Activated T-helper 1 cell treated with anti-CD3 and anti-CD28 coated beads, Interleukin-2, amount 50 U/mL, for 16 hours (primary cell): ENCODE data around the gene MEPCE.

Experiments used
- DNase-seq, 2 donors: peaks; one replicate each; pipeline ENCODE4 v3.0.0-alpha.2; 2020; ENCODE audit warnings: low read depth in 1 of 2, low spot score in 1 of 2

The MEPCE gene

DNA sequence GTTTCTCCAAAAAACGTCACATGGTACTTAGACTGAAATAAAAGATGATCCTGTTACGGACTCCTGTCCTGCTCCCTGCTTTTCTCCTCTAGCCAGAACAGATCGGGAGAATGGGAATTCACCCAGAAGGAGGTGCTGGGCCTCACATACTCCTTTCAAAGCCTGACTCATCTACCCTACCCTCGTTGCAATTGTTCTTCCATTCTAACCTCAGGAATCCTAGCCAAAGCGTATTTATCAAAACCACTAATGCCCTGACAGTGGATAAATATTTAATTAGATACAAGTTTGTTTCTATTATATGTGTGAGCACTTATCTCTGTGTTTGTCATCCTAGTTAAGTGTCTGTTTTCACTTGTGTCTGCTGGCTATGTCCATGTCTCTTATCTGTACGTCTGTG is 22.9 kb upstream of the MEPCE start:
- no peak for DNase-seq

DNA sequence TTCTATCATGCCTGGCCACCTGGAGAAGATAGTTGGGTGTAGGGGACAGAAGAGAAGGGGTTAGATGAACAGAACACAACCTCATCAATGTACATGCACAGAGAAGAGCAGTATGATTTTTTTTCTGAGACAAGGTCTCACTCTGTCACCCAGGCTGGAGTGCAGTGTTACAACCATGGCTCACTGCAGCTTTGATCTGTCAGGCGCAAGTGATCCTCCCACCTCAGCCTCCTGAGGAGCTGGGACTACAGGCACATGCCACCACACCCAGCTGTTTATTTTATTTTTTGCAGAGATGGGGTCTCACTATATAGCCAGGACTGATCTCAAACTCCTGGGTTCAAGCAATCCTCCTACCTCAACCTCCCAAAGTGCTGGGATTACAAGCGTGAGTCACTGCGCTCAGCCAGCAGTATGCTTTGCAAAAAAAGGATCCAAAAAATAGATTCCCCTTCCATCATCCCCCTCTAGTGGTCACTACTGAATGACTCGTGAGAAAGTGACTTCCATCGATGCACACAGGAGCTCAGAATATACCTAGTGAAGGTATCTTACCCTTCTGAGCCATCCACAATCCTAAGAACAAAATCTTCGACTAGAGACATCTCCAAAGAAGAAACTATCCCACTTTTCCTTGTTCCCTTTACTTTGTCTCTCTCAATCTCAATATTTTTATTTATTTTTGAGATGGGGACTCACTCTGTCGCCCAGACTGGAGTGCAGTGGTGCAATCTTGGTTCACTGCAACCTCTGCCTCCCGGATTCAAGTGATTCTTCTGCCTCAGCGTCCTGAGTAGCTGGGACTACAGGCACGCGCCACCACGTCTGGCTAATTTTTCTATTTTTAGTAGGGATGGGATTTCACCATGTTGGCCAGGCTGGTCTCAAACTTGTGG is 22.1 kb upstream of the MEPCE start:
- no peak for DNase-seq

DNA sequence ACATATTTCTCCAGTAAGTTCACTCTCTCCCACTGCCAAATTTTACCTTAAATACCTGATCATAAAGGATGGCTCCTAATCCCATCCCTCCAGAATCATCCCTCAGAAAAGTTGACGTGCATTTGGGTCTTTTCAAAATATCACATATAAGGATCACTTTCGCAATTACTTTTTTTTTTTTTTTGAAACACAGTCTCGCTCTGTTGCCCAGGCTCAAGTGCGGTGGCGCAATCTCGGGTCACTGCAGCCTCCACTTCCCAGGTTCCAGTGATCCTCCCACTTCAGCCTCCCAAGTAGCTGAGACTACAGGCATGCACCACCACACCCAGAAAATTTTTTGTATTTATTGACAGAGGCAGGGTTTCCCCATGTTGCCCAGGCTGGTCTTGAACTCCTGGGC is 18.5 kb upstream of the MEPCE start:
- DNase-seq = no peak

DNA sequence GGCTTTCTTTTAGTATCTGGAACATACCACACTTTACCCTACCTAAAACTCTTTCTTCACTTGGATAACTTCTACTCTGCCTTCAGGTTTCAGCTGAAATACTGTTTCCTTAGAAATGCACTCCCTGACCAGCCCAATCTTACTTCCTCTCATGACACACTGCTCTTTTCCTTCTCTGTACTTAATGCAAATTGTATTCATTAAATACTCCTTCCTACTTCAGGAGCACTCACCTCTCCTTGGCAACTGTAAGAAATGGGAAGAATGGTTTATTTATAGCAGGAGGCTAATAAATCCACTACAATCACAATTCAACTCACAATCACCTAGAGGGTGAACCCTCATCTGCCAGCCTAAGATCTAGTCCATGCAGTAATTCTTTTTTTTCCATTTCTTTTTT is 16.3 kb upstream of the MEPCE start:
- DNase-seq = no peak

DNA sequence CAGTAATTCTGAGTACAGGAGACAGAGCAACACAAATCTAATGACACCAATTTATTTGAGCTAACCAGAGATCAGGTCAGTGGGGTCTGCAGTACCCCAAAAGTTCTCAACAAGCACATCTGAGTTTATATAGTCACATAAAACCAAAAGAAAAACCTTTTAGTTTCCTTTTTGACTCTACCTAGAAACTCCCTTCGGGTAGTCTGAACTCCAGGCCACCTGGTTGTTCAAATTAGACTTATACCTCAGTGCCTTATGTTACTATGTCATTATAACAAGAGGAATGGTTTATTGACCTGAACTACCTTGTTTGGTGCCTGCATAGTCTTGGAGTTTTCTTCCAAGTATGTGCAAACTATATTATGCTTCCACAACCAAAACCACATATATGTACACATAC is 15.7 kb upstream of the MEPCE start:
- DNase-seq = no peak

DNA sequence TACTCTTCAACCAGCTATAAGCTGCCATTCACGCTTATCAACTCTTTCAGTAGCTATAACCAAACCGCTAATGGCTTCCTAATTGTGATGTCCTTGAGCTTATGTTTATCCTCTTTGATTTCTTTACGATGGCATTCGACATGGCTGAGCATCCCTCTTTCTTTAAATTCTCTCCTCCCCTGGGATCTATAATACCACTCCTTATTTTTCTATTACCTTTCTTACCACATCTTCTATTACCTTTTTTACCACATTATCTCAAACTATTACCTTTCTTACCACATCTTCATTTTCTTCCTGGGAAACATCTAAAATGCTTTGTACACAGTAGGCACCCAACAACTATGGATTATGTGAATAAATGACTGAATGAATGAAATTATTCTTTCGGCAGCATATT is 14.2 kb upstream of the MEPCE start:
- DNase-seq = no peak

DNA sequence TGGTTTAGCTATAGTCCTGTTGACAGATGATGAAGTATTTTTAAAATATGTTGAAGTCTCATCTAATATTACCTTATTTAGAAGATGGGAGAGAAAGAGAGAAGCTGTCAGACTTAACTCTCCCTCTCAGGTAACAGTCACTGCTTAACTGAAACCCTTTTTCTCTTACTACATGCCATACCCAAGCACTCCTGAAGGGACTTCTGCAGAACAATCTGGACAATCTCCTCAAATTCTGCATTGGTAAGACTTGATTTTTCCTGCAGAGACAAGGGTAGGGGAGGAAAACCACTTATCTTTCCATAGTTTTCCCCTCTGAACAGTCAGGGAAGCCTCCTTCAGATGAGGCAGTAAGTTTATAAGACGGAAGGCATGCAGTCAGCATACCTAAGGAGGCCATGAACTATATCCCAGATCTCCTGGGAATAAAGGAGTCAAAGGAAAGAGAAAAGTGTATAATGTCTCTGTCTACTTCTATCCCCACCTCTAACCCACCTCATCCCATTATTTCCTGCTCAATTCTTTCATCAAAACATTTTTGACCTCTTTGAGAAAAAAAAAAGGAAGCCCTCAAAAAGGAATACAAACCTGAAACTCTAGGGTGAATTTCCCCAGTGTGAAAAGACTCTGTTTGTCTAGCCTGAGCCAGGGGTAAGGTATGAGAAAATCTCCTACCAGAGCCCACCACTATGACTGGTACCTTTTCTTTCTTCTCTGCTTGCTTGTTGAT is 10.5 kb upstream of the MEPCE start:
- DNase-seq = no peak

DNA sequence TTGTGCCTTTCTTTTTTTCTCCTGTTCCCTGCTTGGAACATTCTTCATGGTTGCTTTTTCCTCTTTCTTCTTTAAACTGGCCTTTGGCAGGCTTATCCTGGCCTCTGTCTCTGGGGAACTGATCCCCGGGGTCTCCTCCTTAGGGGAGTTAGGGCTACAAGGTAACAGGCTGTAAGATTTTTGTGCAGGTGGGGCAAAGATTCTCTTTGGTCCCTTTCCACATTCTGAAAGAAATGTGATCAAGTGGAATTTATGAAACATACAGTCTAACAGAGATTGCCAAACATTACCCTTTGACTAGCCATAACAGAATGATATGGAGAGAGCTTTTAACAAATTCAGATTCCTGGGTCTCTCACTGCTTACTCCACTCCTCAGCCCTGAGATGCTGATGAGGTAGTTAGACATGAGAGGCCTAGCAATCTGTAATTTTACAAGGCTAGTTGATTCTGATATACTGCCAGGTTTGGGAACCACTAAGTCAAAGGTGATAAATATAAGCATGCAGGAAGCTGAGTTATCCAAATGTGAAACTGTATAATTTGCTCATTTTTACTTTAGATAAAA is 9.9 kb upstream of the MEPCE start:
- DNase-seq = no peak

DNA sequence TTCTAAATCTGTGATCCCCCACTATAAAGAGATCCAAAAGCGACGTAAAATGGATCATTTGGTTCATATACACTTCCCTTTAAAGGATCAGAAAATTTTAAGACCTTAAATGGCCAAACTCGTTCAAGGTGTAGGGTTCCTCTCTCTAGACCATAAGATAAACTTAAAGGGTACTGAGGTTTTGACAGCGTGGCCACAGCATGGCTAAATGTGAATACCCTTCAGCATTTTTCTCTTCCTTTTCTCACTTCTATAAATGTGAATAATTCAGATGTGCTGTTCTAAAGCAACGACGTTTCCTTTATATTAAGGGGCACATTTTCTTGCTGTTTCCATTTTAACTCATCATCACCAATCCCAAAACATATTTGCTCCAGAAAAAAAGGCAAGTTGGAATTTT is 6.3 kb upstream of the MEPCE start:
- no peak for DNase-seq

DNA sequence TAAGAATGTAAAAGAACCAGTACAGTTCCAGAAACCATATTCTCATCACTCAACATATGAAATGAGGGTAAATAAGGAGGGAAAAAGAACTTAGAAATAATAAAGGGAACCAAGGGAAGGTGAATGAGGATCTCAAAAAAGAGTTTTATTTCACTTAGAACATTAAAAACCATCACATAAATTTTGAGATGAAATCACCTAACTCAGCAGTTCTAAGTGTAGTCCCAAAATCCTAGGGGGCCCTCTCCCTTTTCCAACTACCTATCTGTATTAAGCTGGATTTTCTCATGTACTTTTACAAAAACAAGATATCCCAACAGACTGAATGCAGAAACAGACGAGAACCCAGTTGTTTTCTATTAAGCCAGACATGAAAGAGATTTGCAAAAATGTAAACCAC is 4.3 kb upstream of the MEPCE start:
- DNase-seq = no peak

DNA sequence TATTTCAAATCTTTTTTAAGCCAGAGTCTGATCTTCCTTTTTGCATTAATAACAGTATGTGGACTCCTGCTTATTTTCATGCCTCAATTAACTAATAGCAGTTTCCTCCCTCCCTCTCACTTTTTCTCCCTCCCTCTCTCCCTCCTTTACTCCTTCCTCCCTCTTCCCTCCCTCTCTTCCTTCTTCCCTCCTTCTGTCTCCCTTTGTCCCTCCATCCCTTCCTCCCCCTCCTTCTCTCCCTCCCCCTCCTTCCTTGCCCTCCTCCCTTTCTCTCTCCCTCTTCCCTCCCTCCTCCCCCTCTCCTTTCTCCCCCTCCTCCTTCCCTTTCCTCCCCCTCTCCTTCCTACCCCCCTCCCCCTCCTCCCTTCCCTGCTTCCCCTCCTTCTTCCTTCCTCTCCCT is 3.1 kb upstream of the MEPCE start:
- DNase-seq = no peak

DNA sequence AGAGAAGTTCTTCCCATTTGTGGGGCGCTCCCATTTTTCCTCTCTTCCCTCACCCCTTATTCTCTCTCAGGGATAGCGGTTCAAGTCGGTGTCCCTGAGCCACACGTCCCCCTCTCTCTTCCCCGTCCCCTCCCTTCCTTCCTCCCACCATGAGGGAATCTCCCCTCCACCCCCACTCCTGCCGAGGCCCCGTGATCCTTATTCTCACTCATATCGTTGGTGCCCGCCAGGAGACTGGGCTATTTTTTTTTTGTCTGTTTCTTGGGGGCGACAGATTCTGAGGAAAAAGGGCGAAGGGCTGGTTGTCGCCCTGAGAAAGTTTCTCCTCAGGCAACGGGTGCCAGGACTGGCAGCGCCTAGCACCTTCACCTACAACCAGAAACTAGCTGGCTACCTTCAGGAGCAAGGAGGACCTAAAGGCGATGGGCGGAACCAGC is 1.9 kb upstream of the MEPCE start:
- no peak for DNase-seq

DNA sequence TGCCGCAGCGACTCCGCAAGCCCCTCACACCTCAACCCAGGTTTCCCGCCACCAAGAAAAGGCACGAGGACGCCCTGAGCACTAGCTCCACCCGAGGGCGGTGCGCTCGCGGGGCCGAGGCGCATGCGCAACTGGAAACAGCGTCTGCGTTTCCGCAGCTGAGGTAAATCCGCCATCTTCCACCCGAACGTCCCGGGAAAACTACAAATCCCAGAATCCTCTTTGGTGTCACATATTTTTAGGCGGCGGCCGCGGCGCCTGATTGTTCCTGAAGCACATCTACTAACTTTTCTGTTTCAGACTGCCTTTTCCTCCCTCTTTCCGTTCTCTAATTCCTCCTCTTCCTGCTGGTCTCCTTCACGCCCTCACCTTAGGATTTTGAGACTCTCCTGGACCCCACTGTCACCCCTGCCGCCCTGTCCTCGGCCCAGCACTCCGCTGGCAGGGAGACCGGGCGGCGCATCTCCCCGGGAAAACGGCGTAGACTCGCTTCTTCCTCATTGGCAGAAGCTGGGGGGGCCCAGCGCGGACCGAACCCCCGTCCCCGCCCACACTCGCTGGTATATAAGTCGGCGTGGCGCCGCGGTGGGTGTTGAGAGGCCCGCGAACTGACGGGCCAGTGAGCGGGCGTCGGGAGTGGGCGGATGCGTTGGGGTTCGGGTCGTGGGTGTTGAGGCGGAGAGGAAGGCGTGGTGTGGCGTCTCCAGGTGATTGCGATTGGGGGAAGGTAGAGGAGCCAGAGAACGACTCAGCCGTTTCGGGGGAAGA is 1.2 kb upstream of the MEPCE start, which contains the start of gene ZCWPW1:
Gene ZCWPW1, minus strand, starts transcription at position 505 of the 768 bp plus-strand sequence. CDS start 8,054 bp downstream, outside the sequence.
- peak; percentile 90 to 94 for DNase-seq

DNA sequence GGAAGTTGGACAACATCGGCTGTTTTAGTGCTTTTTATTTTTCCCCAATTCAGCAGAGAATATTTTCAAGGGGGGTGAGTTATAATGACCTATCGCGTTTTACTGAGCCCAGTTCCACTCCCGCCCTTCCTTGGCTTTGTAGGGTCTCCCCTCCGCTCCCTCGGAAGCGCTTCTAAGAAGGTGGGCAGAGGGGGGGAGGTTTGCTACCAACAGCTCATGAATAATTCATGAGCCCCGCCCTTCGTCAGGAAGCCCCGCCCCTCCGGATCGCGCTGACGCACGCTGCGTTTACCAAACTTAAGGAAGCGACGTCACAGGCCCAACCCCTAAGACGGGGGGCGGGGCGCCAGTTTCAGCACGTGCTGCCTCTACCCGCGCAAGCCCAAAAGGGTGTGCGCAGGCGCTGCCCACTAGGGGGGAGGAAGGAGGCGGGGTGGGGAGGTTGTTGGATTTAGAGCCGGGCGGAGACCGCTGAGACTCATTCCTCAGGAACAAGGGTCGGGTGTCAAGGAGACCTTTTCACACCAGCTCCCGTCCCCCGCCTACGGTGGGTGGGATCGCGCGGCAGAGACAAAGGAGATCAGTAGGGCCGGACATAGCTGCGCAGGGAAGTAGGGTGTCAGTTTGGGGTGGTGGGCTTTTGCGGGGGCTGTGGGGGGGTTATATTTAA is 529 bp upstream of the MEPCE start:
- peak; percentile 100 for DNase-seq

DNA sequence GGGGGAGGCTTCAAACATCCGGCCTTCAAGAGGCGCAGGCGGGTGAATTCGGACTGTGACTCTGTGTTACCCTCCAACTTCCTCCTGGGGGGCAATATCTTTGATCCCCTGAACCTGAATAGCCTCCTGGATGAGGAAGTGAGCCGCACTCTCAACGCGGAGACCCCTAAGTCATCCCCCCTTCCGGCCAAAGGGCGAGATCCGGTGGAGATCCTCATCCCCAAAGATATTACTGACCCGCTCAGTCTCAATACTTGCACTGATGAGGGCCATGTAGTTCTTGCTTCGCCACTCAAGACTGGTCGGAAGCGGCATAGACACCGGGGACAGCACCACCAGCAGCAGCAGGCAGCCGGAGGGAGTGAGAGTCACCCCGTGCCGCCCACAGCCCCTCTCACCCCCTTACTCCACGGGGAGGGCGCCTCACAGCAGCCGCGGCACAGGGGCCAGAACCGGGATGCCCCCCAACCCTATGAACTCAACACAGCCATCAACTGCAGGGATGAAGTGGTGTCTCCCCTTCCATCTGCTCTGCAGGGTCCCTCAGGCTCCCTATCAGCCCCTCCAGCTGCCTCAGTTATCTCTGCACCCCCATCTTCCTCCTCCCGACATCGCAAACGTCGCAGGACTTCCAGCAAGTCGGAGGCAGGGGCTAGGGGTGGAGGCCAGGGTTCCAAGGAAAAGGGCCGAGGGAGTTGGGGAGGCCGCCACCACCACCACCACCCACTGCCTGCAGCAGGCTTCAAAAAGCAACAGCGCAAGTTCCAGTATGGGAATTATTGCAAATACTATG is 1.1 kb downstream of the MEPCE start:
- no peak for DNase-seq

DNA sequence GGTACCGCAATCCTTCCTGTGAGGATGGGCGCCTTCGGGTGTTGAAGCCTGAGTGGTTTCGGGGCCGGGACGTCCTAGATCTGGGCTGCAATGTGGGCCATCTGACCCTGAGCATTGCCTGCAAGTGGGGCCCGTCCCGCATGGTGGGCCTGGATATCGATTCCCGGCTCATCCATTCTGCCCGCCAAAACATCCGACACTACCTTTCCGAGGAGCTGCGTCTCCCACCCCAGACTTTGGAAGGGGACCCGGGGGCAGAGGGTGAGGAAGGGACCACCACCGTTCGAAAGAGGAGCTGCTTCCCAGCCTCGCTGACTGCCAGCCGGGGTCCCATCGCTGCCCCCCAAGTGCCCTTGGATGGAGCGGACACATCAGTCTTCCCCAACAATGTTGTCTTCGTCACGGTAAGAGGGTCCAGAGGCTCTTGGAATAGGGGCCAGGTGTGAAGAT is 1.7 kb downstream of the MEPCE start:
- DNase-seq = no peak

DNA sequence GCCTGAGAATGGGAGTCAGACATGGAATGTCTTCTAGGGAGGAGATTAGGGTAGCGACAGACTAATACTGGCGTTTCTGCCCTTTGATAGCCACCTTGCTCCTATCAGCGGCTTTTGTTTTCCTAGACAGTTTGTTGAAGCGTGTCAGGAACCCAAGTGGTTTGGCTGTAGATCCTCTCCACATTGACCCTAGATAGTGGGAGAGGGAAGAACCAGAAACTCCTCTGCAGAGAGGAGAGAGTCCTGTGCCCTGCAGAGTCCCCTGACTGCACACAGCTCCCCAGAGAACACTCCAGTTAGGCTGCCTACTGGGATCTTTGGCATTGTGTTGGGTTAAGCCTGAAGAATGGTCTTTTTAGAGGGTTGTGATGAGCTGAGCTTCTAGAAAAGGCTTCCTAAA is 2.4 kb downstream of the MEPCE start:
- no peak for DNase-seq

DNA sequence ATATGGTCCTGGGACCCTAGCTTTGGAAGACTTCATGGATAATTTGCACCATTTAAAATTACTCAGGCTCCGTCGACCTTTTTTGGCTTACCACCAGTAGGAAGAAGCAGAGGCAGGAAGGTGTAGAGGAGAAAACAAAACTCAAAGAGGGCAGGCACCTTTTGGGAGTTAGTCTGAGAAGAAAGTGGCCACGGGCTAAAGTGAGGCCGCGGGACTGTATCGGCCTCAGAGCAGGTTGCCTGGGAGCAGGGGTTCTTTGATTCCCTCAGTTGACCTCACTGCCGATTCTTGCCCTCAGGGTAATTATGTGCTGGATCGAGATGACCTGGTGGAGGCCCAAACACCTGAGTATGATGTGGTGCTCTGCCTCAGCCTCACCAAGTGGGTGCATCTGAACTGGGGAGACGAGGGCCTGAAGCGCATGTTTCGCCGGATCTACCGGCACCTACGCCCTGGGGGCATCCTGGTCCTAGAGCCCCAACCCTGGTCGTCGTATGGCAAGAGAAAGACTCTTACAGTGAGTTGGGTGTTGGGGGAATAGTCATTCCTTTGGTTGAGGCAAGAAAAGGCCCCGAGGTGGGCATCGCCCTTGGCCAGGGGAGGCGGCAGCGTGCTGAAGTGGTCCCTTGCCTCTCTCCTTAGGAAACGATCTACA is 3.1 kb downstream of the MEPCE start:
- DNase-seq = no peak

DNA sequence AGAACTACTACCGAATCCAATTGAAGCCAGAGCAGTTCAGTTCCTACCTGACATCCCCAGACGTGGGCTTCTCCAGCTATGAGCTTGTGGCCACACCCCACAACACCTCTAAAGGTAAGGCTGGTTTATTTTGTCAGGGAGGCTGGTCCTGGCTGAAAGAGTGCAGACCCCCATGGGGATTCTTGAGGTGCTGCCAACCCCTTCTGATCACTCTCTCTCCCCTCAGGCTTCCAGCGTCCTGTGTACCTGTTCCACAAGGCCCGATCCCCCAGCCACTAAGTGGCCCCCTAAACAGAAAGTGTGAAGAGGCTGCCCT is 3.6 kb downstream of the MEPCE start:
- DNase-seq = no peak
